BJ (cell line): ENCODE measurements around the gene UBE2S. TPM values are rescaled to one million over a fixed set of nuclear protein-coding genes. Genes with fewer than 3 reads are reported as not detected.
"Not testable (repeated sequence)": the region's sequence is repeated elsewhere in the genome, so short reads cannot be mapped to it uniquely, and the experiment has no call there.

Experiments
- CTCF ChIA-PET: fragments of 350-600 bp; formaldehyde crosslinking; extraction: SDS; loops from one replicate; lab custom pipeline; 2021; ENCODE audit warnings: antibody characterized with exemption, inconsistent platforms; lab: Yijun Ruan, JAX
- POLR2A ChIA-PET: fragments of 300-600 bp; sonication (Branson Sonifier 250); formaldehyde crosslinking; extraction: SDS; loops from one replicate; lab custom pipeline; 2021; ENCODE audit warnings: antibody characterized with exemption; lab: Charles Lee
- DNase-seq: peaks from one replicate; pipeline ENCODE4 v3.0.0-alpha.2; 2011; ENCODE audit warnings: low read depth
- H3K27me3 ChIP-seq: 2 replicates; pipeline ENCODE4 v1.6.0; 2011; ENCODE audit warnings: low read length; ENCODE audit not compliant: control insufficient read depth, insufficient read depth
- H3K36me3 ChIP-seq: 2 replicates; pipeline ENCODE4 v1.5.1; 2011; ENCODE audit warnings: low read length; ENCODE audit not compliant: control insufficient read depth, insufficient read depth
- H3K4me3 ChIP-seq: 2 replicates; pipeline ENCODE4 v1.5.1; 2011; ENCODE audit warnings: low read depth, mild to moderate bottlenecking, control low read depth, low read length
- CTCF ChIP-seq: IDR thresholded peaks from 2 replicates; pipeline ENCODE4 v1.5.1; 2011; ENCODE audit warnings: low read depth, mild to moderate bottlenecking, control low read depth, inconsistent platforms, low read length, moderate library complexity; ENCODE audit not compliant: insufficient read depth
- polyA plus RNA-seq: library from polyadenylated mRNA; depleted of rRNA; stranded (reverse); fragments of >200 nt; gene quantifications from 2 replicates; pipeline ENCODE4 v1.2.3, GENCODE V29; 2011

The UBE2S gene
- polyA plus RNA-seq, 1 experiment: 79.4 TPM

GRCh38 chr19:55452749-55453346, 45.3 kb upstream of the UBE2S start:
- TF ChIP-seq CTCF: 0 out of 2 replicates have a peak, but pooled peaks have one; percentile 27
- CTCF ChIA-PET: interaction anchor here (1.0 to 2.1 kb wide), 8 partner anchors 8 to 317 kb away, joined by 3 to 10 read pairs (median 5); partner anchors contain the start of genes SSC5D and ZNF628
- POLR2A ChIA-PET: no interaction called here
- H3K27me3 ChIP-seq: peaks cover 16% of the 10 kb centered on the region
- peaks cover 3% of the 10 kb centered on the region for H3K36me3 ChIP-seq
- DNase-seq: peak; percentile 25
- no peak overlapping the region for H3K4me3 ChIP-seq

DNA sequence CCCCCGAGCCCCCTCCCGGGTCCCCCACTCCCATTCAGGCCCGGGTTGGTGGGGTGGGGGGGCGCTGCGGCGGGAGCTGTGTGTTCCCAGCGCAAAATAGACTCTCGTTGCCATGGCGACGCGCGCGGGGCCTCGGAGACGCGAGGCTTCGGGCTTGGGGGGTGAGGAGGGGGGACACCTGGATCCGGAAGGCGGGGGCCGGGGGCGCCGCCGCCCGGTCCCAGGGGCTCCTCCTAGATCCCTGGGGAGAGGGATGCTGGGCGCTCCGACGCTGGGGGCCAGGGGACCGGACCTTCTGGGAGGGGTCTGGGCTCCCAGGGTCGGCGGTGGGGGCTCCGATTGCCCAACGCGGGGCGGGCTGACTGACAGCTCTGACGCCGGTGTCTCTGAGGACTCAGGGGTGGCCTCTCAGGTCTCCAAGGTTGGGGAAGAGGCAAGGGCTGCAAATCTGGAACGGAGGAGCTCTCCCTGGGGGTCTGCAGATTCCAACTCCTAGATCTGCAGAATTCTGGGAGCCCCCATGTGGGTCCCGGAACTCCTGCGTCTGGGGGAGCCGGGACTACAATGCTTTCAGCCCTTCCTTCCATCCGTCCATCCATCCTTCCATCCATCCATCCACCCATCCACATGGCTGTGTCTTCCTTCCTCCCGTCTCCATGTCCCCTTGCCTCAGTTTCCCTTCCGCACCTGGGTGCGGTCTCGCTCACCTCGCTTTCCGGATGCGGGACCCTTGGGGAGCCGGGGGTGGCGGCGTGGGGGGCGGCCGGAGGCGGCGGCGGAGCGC, 44.6 kb upstream of the UBE2S start:
- CTCF ChIA-PET: interaction anchor here (0.6 to 2.1 kb wide), 5 partner anchors 16 to 311 kb away, joined by 3 to 9 read pairs (median 4); partner anchors contain the start of gene ZNF628
- 0 out of 2 replicates have a peak overlapping the region, but pooled peaks have one; percentile 2 for H3K4me3 ChIP-seq
- TF ChIP-seq CTCF: no peak
- no peak for DNase-seq
- peaks cover 3% of the 10 kb centered on the region for H3K36me3 ChIP-seq
- peaks cover 16% of the 10 kb centered on the region for H3K27me3 ChIP-seq
- POLR2A ChIA-PET: no interaction called here

GRCh38 chr19:55451163-55451964, 43.8 kb upstream of the UBE2S start:
- CTCF ChIA-PET: interaction anchor here (0.6 to 0.9 kb wide), 2 partner anchors 16 to 262 kb away, joined by 4 read pairs; no protein-coding TSS in a partner anchor
- no peak for TF ChIP-seq CTCF
- DNase-seq: no peak
- Histone ChIP-seq H3K36me3 (peaks cover 3% of the 10 kb centered on the region), H3K27me3 (peaks cover 16% of the 10 kb centered on the region), H3K4me3 (0 out of 2 replicates have a peak overlapping the region, but pooled peaks have one; percentile 2)
- POLR2A ChIA-PET: no interaction called here

- ChIA-PET POLR2A (no interaction called here), CTCF (interaction anchor here (1.0 kb wide), 1 partner anchor 31 kb away, joined by 5 read pairs; no protein-coding TSS in a partner anchor)
- no peaks in the 10 kb centered on the region for H3K36me3 ChIP-seq
- H3K4me3 ChIP-seq: no peak overlapping the region
- H3K27me3 ChIP-seq: peaks cover 18% of the 10 kb centered on the region
- DNase-seq: no peak
- TF ChIP-seq CTCF: no peak
These were observed 41.9 kb upstream of the UBE2S start for GRCh38 chr19:55449469-55449868.

DNA sequence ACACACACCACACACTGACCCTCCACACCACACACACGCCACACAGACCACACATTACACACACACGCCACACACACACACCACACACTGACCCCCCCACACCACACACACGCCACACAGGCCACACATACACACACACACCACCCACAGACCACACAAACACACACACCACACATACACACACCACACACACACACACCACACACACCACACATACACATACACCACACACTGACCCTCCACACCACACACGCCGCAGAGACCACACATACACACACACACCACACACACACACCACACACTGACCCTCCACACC, 40.5 kb upstream of the UBE2S start:
- peaks cover 27% of the 10 kb centered on the region for H3K27me3 ChIP-seq
- H3K4me3 ChIP-seq, DNase-seq, POLR2A ChIA-PET, H3K36me3 ChIP-seq: not testable (repeated sequence)
- CTCF ChIA-PET: interaction anchor here (0.7 to 1.9 kb wide), 3 partner anchors 30 to 306 kb away, joined by 3 to 8 read pairs (median 3); no protein-coding TSS in a partner anchor
